Measurements from ENCODE around the gene NR3C2.
"Not testable (repeated sequence)": the region's sequence is repeated elsewhere in the genome, so short reads cannot be mapped to it uniquely, and the experiment has no call there.

The NR3C2 gene

DNA sequence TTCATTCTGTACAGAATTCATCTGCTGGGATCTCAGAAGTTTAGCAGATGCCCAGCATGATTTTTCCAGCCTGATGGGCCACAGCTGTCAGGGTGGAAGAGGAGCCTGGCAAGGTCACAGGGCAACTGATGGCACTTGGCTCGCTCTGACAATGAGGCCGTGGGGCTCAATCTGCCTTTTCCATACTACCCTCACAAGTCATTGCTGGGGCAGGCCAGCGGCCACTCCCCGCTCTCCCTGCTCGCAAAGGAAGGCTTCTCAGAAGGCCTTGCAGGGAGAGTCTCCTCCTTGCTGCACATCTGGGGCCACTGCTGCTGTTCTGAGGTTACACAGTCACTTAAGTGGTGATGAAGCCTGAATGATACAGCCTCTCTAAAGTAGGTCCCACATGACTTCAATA lies 349.1 kb downstream of the NR3C2 start:
- DNase-seq: no peak

DNA sequence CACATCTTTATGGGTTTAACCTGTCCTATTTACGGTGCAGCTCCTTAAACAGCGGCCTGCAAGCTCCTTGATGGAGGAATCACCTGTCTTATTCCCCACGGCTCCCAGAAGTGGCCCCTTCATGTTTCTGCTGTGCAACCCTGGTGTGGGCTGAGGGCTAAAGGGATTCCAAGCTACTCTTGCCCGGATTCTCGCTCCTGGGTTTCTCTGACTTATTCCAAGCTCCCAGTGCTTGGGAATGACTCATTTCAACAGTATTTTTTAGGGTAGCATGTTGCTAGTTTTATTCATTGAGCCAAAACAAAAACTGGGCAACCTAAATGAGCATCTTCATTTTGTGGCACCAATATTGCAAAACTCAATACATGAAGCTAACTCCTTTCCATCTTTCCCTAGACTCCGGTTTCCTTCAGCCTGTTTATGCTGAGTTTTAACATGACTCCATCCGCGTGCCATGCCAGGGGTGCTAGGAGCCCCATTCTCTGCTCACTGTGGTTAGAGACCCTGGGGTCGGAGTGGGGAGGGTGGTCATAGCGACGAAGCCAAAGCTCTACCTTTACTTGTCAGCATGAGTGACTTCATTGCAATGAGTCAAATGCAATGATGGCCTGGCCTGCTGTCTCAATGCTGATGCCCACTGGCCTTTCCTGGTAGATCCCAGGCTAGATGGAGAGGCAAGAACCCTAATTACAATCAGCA lies 349.7 kb downstream of the NR3C2 start:
- no peak for DNase-seq

DNA sequence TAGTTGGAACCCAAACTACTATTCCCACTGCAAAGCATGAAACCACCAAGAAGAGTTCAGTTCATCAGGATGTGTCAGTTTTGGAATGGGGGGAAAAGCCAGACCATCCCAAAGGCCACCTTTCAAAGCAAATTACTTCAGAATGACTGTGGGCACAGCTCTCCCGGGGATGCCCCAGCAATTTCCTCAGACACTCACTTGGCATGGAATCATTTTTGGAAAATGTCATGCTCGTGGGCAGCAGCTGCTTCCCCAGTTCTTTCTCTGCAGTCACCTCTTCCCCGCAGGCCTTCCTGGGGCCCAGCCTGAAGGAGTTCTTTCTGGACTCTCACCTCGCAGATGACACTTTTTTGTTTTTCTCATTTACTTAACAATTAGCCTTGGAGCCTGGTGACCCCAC lies 350.3 kb downstream of the NR3C2 start:
- DNase-seq: no peak

DNA sequence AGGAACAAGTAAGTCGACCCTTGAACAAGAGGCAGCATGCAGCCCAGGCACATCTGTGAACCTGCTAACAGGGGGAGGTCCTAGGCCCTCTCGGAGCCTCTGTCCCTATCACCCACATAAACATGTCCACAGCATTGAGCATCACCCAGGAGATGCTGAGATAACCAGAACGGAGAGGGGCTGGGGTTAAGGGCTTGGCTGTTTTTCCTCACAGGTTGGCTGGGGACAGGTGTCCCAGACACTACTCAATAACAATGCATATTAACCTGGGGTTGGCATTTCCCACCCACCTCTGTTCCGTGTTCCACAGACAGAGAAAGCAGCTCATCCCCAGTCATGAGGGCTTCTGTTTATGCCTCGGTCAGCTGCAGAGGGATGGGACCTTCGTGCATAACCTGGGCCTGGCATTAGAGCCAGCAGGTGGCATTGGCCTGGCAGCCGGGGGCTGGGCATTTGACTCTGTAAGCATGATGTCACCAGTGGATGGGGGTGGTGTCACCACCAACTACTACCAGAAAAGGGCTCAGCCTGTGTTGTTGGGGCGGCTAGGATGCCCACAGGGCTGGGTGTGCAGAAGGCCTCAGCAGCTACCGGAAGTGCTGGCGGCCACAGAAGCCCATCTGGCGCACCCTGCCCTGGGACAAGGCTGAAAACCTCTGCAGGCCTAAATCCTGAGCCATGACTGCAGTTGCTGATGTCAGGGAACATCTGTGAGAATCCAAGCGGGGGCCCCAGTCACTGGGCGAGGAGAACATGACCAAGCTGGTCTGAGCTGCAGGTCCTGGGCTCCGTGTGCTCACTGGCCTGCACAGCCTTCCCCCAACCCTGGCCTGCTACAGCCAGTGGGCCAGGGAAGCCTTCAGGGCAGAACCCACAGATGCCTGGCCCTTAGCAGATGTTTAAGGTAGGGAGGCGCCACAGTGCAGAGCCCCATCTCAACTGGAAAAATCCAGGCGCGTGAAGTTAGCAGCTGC lies 351.4 kb downstream of the NR3C2 start:
- DNase-seq: no peak

DNA sequence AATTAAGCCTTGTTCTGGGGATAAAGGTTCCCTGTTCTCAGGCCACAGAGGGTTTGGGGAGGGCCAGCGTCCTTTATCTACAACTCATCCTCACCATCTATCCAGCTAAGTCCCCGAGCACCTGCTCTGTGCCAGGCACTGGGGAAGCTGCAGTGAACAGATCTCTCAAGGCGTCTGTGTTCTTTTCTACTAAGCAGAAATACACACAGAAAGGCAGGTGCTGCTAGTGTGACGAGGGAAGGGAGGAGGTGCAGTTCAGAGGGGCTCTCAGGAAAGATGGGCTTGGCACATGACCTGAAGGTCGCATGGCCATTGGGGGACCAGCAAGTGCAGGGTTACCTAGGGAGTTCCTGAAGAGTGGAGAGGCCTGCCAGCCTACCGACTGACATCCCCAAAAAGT lies 352.2 kb downstream of the NR3C2 start:
- DNase-seq: no peak

DNA sequence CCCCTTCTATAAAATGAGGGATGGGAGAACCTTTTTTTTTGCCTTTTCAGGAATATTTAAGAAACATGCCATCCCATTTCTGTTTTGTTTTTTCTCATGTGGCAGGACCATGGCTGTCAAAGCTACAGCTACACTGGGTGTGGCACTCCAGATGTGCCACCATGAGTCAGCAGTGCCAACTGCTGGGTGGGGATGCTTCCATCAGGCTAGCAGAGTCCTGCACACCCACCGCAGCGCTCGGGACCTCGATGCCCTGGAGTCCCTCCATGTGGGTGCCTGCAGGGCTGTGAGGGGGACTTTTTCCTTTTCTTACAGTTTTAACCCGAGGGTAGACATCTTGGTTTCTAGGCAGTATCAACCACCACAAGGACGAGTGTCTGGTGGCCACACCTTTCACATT lies 352.6 kb downstream of the NR3C2 start:
- no peak for DNase-seq

DNA sequence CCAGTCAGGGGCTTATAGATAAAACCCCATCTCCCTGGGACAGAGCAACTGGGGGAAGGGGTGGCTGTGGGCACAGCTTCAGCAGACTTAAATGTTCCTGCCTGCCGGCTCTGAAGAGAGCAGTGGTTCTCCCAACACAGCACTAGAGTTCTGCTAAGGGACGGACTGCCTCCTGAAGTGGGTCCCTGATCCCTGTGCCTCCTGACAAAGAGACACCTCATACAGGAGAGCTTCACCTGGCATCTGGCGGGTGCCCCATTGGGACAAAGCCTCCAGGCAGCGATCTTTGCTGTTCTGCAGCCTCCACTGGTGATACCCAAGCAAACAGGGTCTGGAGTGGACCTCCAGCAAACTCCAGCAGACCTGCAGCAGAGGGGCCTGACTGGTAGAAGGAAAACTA lies 359.1 kb downstream of the NR3C2 start:
- not testable (repeated sequence) for DNase-seq

DNA sequence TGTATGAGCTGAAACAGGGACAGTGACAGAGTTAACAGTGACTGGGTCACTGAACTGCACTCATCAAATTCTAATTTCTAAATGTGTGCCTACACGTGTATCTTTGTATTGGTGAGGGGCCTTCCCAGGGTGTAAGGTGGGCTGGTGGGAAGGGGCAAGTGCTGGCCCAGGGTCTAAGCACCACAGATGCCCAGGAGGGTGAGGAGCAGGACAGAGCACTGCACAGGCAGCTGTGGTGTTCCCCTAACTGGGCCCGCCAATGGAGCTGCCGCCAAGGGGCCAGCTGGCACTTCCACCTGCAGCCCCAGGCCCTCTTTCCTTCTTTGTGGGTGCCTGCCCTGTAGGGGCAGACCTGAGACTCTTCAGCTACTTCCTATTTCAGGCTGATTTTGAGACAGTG lies 360.5 kb downstream of the NR3C2 start:
- no peak for DNase-seq

DNA sequence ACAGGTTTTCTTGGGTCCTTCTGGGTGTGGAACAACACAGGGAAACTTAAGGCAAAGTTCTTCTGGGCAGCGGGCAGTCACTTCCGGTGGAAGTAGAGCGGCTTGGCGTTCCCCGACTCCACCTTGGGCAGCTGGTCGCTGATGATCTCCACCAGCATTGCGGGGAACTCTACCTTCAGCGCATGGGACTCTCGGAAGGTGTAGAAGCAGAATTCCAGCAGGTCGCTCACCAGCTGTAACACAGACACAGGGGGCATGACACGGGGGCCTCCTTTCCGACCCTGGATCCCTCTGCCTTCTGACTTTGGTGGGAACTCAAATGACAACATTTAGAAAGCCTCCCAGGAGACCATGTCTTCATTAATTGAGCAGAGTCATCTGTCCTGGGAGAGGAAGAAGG lies 360.9 kb downstream of the NR3C2 start:
- no peak for DNase-seq

DNA sequence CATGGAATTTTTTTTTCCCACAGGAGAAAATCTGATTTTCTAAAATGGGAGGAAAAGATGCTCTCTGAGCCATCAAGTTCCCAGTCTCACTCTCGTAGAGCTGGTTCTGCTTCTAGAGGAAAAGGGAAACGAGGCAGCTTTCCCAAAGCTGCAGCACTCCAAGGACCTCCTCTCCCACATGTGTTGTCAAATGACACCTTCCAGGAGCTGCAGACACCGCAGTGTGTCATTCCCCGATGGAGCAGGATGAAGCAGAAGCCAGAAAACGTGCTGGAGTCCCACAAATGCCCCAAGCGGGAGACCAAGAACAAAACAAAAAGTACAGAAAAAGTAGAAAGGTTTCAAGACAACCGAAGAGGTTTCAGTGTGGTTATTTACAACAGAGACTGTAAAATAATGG lies 362.3 kb downstream of the NR3C2 start:
- no peak for DNase-seq

DNA sequence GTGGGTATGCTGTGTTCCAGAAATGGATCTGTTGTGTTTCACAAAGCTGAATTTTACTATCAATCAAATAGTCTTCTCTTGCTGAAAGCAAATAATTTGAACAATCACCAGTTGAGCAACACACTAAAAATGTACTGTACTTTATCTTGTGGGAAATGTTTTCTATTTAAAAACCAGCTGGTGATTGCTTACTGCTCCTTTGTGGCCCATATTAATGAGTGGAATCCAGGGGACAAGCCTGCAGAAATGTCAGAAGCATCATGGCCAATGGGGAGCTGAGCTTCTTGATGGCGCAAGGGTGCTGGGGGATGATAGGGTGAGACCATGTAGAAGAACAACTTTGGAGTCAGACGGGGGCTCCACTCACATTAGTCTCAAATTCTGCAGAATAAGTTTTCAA lies 364.2 kb downstream of the NR3C2 start:
- DNase-seq: no peak

DNA sequence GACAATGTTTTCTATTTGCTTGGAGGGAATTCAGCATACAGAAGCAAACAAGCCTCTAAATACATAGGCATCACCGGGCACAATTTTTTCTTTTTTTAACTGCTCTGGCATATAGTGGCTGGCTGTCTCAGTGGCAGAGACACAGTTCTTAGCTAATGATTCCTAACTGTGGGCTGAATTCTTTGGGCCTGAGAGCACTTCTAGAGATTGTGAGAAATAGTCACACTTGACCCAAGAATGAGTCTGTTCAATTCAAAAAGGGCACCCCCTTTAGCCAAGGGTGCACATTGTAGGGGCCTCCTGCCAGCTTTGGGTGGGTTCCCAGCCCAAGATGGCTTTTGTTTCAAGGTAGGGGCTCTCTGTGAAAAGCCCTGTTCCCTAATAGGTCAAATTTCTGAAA lies 364.6 kb downstream of the NR3C2 start:
- DNase-seq: no peak

DNA sequence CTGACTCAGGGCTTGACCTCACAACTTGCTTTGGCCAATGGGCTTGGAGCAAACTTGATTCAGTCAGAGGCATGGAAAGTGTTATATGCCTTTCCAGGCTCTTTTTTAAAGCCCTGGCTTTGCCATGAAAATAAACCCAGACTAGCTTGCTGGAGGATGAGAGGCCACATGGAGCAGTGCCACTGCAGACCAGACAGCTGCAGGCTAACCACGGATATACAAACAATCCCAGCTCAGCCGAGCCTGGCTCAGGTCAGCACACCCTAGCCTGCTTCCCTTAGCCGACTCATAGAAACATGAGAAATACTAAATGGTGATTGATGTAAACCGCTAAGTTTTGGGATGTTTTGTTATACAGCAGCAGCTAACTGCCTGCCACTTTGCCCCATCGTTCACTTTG lies 365.2 kb downstream of the NR3C2 start:
- DNase-seq: no peak

DNA sequence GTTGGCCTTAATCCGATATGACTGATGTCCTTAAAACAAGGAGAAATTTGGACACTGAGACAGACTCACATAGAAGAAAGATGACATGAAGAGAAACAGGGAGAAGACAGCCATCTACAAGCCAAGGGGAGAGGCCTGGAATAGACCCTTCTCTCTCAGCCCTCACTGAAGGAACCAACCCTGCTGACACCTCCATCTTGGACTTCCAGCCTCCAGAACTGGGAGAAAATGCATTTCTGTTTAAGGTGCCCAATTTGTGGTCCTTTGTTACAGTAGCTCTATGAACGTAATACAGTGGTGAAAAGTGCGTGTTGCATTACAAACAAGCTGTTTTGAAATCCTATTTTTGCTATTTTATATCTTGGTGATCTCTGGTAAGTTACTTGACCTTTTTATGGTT lies 366.8 kb downstream of the NR3C2 start:
- no peak for DNase-seq

DNA sequence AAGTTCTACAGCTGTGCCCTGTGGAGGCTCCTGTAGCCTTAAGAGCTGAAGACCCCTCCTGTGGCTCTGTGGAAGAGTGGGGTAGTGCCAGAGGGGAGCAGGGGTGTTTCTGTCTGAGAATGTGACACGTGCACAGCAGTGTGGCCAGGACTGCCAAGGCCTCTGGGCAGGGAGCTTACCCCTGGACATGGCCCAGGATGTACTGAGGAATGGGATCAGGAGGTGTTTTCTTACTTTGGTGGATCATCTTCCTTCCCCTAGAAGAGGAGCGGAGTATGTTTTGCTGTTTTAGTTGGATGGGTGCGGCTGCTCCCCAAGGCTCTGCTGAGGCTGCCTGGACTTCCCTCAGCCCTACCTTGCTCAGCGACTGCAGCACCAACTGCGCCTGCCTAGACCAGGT lies 367.8 kb downstream of the NR3C2 start:
- no peak for DNase-seq

DNA sequence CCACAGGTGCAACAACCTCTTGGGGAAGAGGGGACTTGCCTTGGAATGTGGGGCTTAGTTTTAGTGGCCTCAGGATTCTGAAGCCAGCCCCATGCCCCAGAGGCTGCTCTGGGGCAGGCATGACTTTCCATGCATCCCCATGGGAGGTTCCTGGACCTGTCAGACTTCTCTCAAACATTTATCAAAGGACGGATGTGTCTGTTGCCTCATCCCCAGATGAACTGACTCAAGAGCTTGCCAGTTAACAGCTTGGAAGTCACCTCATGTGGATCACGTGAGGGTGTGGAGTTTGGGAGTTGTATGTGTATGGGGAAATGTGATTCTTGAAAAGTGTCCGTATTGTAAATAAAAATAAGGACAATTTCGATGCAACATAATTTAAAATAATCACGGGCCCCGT lies 368.9 kb downstream of the NR3C2 start:
- no peak for DNase-seq

DNA sequence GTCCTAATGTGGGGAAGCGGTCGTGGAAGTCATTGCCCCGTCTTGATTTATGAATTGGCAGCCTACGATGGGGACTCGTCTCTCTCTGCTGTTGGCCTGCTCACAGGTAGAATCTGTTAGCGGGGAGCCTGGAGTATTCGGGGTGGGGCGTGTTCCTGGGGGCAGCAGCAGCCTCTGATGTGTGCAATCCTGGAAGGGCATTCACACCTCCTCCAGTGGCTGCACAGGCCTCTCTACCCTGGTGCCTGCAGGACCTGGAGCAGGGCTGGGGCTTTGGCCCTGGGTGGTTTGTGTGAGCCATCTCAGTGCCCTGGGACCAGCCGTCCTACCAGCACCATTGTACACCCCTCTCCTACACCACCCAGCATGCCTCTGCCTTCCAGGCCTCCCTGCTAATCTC lies 369.4 kb downstream of the NR3C2 start:
- DNase-seq: no peak

DNA sequence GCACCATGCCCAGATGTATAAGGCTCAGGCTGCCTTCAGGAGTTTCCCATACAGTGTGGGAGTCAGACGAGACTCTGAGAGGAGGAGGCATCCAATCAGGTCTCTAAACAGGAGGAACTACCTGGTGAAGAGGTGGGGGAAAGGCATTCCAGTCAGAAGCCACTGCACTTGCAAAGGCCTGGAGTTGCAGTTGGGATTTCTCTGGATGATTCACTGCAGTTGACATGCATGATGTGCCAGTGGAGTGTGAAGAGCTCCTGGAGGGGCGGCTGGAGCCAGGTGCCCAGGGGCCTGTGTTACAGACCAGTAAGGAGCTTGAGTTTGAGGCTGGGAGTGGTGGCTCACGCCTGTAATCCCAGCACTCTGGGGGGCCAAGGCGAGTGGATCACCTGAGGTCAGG lies 371.2 kb downstream of the NR3C2 start:
- no peak for DNase-seq

DNA sequence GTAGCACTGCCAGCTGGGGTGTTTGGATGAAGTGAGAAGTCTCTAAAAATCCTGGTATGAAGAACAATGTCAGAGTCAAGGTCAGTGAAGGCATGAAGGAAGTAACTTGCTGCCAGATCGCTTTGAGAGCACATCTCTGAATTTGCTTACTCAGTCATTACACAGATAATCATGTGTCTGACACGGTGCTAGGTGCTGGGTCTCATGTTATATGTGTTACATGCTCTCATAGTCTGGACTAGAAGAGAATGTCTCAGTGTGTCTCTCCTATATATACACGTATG lies 372.4 kb downstream of the NR3C2 start:
- no peak for DNase-seq

DNA sequence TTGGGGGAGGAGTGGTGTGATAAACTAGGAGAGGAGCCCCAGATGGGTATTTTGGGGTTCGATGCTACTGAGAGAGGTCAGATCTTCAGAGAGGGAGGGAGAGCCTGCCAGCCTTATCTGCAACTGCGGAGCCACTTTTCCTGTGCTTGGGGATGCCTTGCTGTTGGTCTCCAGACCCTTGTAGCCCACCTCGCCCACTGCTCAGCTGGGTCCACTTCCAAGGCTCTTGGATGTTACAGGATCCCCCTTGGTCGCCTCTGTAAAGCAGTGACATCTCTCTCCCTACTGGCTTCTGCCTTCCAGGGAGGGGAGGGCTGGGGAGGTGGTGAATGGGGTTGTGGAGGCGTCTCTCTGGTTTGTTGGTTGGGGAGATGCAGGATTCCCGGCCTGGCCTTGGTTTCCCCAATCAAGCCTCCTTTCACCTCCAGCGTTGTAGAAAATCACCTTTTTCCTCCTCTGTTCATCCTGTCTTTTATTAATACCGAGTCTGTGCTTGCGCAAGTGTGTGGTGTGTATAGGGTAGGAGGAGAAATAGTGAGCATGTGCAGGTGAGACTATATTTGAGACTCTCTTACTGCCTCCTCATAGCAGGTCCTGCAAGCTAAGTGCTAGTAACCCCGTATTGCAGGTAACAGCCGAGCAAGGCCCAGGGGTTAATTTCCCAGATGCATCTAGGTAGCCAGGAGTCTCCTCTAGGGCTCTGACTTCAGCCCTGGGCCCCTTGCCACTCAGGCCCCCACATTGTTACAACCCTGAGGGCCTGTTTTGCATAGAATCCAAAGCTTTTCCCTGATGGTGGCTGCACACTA lies 372.9 kb downstream of the NR3C2 start:
- no peak for DNase-seq

DNA sequence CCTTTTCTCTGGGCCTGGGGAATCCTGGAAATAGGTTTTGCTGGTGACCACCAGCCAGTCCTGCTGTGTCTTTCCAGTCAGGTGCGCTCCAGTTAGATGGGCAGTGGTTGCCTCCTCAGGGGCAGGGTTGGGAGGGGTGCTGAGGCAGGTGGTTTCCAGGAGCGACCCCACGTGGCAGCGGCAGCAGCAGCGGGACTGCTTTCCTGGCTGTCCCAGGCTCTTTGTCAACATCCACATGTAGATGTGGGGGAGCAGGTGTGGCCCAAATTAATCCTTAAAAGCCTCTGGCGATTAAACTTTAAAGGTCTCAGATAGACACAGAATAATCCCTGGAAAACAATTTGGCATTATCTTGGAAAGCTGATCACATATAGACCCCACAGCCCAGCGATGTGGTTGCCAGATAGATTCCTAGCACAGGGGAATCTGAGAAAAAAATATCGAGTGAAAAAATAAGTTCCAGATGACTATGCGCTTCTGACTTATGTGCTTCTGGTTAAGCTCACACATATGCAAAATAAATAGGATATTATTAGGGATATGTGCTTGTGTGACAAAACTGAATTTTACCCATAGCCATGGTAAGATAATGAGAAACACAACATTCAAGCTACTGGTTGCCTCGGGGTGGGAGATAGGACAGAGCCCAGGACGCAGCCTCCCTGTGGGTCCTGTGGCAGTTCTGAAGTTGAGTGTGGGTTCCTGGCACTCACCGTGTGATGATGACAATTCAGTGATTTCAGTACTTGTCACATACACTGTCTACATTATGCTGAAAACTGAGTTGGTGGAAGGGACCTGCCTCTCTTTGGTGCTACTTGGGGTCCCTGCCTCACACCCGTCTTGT lies 373.9 kb downstream of the NR3C2 start:
- no peak for DNase-seq

DNA sequence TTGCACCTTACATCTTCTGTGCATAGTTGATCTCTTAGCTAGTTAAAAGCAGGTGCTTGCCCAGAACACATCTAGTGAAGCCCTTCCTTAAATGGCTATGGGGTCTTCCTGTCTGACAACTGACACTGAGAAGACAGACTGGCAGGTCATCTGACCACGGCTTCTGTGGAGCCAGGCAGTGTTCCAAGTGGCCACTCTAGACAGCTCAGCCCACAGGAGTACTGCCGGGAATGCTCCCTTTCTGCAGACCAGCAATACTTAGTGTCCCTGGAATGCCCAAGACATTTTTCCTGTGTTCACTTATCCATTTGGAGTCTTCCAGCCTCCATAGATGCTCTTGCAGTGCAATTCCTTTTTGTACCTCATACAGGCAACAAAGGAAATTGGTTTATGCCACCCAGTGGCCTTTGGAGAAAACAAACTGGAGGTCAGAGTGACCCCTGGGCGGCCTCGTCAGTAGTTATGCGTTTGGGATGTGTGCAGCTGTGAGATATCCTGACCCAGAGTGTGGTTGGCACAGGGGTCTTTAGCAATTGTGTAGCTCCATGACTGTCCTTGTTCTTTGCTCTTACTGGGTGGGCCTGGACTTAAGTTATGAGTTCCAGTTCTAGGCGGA lies 374.8 kb downstream of the NR3C2 start:
- no peak for DNase-seq

All from inflammatory macrophage treated with lipopolysaccharide for 4 hours (primary cell).